GM18870 (cell line): Measurements from ENCODE around the gene ECSIT.
"Not testable (repeated sequence)": the region's sequence is repeated elsewhere in the genome, so short reads cannot be mapped to it uniquely, and the experiment has no call there.

Experiments used
- ATAC-seq: cut with Tn5 transposase; IDR thresholded peaks from one replicate; pipeline ENCODE4 v1.9.1; 2021; ENCODE audit warnings: moderate library complexity; ENCODE audit not compliant: unreplicated experiment

The ECSIT gene

DNA sequence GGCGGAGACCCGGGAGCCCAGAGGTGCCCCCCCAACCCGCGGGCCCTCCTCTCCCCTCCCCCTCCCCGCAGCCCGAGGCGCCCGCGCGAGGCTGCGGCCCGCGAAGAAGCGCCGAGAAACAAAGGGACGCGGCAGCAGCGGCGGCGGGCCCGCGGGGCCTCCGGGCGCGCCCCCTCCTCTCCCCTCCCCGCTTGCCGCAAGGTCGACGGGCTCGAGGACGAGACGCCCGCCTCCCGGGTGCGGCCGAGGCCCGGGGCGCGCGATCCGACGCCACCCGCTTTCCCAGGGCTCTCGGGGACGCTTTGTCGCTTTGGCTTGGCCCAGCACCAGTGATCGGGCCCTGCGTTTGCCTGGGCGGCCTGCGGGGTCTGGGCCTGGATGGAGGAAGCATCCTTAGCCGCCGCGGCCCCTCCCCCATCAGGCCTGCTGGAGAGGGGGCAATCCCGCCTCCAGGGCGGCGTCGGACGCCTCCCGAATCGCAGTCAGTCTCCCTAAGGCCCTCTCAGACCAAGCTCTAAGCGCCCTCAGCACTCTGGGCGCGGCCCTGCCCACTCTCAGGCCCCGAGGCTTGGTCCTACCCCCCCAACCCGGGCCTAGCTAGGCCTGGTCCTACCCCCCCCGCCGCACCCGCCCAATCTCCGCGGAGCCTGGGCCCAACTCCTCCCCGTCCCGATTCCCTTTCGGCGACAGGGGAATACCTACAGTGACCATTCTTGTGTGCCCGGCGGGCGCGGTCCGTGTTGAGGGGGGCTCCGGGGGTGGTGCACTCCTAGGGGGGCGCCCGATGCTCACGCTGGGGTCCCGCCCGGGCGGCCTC, 48.8 kb downstream of the ECSIT start:
- ATAC-seq: no peak

- ATAC-seq: no peak
These were observed 49.6 kb downstream of the ECSIT start for GRCh38 chr19:11479090-11479897.

DNA sequence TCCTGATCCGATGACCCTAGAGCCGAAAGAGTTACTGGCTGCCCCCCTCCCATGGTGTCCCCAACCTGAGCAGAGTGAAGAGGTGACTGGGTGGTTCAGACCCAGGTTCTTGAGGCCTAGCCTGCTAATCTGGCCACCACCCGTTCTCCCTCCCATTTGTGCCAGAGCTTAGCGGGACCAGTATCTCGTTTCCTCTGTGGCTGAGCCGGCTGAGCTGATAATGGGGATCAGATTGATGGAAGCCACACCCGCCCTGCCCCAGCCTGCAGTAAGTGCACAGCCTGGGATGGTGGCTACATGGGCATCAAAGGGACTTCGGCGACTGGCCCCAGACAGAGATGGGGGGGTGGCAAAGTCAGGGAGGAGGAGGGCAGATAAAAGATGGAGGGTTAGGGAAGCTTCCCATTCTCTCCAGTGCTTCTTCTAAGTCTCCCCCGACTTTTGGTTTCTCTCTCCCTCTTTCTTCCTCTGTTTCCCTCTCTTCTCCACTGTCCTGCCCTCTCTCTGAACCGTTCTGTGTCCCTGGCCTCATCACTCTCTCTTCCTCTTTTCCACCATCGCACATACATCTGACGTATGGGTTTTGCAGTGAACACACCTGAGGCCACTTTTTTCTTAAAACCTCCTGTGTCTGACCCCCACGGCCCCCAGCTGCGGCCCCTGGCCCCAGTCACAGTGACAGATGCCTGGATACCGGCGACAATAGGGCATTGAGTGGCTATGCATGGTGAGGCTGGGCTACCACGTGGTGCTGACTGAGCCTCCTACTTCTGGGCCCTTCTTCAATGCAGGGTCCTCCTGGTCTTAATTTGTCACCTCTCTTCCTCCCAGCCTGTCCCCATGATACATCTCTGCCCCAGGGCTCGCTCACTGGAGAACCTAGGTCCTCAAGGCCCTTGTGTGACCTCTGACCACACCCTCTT, 50.5 kb downstream of the ECSIT start:
- no peak for ATAC-seq

- no peak for ATAC-seq
These were observed 53.1 kb downstream of the ECSIT start for GRCh38 chr19:11475861-11476260.

- ATAC-seq: not testable (repeated sequence)
These were observed 53.6 kb downstream of the ECSIT start for GRCh38 chr19:11475343-11475742.

- ATAC-seq: no peak
These were observed 55.2 kb downstream of the ECSIT start for GRCh38 chr19:11473725-11474124.

- not testable (repeated sequence) for ATAC-seq
These were observed 60.6 kb downstream of the ECSIT start for GRCh38 chr19:11468266-11468845.

GRCh38 chr19:11465600-11465999, 63.3 kb downstream of the ECSIT start:
- no peak for ATAC-seq

- no peak for ATAC-seq
These were observed 64.3 kb downstream of the ECSIT start for GRCh38 chr19:11464333-11465265.

DNA sequence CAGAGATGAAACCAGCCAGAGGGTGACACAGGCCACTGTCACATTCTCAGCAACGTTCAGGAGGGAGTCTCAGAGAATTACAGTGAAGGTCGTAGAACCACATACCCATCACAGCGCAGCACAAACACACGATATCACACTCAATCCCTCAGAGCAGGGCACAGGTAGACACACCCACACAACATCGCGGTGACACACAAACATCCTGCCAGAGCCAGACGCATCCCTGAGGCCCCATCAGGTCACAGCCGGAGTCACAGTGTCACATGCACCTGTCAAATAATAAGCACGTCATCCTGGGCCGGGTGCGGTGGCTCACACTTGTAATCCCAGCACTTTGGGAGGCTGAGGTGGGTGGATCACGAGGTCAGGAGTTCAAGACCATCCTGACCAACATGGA, 65.5 kb downstream of the ECSIT start:
- no peak for ATAC-seq

GRCh38 chr19:11461453-11461852, 67.5 kb downstream of the ECSIT start:
- no peak for ATAC-seq

DNA sequence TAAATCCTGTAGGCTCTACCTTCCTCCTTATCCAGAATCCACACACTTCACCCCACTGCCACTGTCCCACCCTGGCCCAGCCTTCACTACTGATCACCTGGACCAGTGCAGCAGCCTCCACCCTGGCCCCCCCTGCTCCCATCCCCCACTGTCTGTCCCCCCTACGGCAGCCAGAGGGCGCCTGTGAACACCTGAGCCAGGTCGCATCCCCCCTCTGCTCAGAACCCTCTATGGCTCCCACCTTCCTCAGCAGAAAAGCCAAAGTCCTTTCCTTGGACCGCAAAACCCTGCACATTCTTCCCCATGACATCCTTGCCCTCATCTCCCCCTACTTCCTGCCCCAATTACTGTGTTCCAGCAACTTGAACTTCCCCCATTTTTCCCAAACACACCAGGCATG, 68.7 kb downstream of the ECSIT start:
- ATAC-seq: no peak

DNA sequence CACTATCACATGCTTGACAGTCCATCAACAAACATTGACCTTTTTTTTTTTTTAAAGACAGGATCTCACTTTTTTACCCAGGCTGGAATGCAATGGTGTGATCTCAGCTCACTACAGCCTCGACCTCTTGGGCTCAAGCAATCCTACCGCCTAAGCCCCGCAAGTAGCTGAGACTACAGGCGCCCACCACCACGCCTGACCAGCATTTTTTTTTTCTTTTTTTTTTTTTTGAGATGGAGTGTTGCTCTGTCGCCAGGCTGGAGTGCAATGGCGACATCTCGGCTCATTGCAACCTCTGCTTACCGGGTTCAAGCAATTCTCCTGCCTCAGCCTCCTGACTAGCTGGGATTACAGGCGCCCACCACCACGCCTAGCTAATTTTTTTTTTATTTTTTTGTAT, 70.0 kb downstream of the ECSIT start:
- not testable (repeated sequence) for ATAC-seq

DNA sequence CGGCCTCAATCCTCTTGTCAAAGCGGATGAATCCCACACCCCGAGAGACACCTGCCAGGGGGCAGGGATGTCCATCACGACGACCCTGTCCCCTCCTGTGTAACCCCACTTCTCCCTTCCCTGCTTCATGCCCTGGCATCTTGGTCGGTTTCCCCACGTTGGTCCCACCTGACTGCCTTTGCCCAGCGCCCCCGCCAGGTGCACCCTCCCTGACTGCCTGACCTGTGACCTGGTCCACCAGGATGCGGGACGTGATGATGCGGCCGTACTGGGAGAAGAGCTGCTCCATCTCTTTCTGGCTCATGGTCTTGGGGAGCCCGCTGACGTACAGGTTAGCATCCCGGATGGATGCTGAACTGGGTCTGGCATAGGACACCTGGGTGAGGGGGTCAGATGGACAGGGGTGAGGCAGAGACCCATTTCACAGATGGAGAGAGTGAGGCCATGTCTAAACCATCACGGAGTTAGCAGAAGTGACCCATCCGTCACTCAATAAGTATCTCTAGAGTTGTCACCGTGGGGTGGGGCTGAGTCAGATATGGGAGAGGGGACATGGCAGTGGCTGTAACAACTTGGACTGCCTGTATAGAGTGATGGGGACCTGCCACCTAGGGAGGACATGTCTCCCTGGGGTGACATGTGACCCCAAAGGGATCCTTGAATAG, 70.6 kb downstream of the ECSIT start:
- ATAC-seq: no peak

- no peak for ATAC-seq
These were observed 71.1 kb downstream of the ECSIT start for GRCh38 chr19:11457831-11458230.

GRCh38 chr19:11457115-11457514, 71.8 kb downstream of the ECSIT start:
- ATAC-seq: no peak

DNA sequence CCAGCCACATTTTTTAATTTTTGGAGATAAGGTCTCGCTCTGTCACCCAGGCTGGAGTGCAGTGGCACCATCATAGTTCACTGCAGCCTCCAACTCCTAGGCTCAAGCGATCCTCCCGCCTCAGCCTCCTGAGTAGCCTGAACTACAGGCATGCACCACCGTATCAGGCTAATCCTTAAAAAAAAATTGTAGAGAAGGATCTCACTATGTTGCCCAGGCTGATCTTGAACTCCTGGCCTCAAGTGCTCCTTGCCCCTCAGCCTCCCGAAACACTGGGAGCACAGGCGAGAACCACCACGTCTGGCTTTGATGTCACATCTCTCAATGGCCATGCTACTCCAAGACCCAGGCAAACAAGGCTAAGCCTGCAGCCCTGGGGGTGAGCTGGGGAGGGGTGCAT, 72.3 kb downstream of the ECSIT start:
- ATAC-seq: no peak
